ENCODE measurements around the gene ZCCHC12.
"Not testable (repeated sequence)": the region's sequence is repeated elsewhere in the genome, so short reads cannot be mapped to it uniquely, and the experiment has no call there.

ZCCHC12 gene

DNA sequence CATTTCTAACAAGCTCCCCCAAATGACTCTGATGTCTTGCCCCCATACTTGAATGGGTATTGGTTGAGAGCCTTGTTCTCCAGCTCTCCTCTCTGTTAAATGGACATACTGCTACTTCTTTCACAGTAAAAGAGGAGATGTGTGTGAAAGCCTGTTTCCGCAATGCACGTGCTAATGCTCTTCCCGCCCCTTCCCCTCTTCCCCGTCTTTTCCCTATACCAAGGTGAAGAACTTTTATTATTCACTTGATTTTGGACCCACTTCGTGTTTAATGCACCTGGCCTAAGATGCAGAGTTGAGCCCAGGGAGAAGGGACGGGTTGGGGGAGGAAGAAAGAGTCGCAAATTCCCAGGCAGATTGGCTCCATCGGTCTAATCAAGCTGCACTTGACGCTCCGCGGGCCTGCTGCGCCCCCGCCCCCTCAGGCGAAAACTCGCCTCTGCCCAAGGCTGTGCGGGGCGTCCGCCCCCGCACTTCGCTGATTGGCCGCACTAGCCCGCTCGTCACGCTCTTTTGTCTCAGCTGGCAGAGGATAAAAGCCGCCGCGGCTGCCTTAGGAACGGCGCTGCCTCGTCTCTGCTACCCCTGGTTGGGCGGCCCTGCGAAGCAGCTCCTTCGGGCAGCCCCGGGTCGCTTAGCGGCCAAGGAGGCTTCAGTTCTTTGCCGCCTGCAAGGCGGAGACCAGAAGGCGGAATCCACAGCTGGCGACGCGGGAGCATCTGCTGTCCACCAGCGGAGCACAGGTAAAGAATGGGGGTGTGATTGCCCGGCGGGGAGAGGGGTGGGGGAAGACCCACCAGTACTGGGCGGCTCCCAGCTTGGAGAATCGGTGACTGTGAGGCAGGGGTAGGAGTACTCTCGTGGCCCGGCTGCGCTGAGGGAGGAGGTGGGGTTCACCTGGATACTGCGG, at the start of gene ZCCHC12:
TSS of gene ZCCHC12 (plus strand) at position 562 of the 910 bp plus-strand sequence. CDS start 1,421 bp downstream, outside the sequence.
- DNase-seq: peak; percentile 90

DNA sequence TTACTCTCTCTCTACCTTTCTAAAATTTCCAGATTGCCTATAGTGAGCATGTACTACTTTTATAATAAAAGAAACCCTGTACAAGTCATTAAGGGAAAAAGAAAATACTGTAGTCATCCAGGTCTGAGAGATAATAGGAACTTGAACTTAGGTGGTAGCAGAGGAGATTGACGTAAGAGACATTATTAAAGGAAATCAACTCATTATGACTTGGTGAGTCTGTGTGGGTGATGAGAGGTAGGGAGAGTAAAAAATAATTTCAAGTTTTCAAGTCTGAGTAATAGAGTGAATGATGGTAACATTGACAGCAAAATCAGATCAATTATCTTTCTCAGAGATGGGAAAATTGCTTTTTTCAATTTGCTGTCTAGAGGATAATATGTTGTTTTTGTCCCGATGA, 44.0 kb upstream of the ZCCHC12 start:
- DNase-seq: peak; percentile 50

DNA sequence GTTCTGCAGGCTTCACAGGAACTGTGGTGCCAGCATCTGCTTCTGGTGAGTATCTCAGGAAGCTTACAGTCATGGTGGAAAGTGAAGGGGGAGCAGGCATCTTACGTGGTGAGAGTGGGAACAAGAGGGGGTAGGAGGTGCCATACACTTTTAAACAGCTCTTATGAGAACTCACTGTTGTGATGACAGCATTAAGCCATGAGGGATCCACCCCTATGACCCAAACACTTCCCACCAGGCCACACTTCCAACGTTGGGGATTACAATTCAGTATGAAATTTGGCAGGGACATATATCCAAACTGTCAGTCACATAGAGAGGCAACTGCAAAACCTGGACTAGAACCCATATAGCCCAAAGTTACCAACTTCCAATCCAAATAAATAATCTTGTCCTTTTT, 43.1 kb upstream of the ZCCHC12 start:
- DNase-seq: peak; percentile 2

DNA sequence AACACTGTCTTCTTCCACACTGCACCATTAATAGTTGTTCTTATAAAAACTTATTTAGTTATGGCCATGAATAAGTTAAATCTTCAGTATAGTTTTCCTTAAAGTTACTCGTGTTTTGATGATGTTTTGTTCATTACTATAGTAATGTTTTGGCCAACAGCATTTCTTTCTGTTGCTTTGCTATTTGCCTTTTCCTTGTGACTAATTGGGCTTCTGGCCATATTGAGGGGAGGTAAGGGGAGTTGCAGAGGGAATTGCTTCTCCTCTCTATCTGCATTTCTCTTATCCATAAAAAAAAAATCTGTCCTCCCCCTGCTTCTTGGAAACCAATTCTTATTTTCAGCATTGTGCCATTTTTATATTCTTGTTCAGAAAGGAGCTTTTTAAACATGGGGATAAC, 42.7 kb upstream of the ZCCHC12 start:
- DNase-seq: no peak

DNA sequence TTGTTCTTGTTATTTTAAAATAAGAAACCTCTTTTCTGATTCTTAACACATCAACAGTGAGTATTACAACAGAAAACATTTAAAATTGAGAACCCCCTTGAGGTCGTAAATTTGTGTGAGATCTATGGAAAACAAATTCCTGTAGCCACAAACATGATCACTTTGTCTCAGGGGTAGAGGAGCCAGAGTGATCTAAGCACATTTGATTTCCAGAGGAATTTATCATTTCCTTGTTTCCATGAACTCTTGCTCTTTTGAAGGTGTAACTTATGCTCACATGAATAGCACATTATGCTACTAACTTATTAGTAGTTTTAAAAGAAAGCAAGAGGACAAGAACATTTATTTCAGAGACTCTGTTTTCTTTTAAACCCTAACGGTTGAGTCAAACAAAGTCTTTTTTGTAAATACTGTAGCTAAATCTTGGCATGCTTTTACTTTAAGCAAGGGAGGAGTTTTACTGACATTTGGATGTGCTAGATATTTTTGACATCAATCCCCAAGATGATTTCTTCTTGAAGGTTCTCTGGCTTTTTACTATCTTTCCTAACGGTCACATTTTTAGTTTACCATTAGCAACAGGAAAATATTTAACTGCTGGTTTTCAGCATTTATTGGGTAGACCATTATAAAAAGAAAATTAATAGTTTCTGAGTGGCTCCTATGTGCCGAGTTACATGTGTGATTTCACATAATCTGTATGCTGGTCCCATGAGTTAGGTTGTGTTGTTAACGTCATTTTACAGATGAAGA, 27.9 kb upstream of the ZCCHC12 start:
- DNase-seq: no peak

DNA sequence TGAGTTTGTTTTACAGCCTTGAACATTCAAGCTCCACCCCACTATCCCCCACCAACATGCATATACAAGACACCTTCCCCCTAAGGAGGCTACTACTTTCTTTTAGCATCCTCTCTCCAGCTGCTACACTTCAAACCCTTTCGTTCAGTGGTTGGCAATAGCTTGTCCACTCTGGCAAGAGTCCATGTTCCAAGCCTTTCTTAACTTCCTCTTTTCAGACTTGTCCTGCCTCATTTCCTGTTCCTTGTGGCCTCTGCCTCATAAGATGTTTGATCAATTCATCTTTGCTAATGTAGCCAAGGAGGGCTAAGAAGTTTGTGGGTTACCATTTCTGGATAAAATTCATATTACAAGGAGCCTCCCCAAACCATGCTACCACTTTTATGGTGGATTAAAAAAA, 20.8 kb upstream of the ZCCHC12 start:
- DNase-seq: no peak

DNA sequence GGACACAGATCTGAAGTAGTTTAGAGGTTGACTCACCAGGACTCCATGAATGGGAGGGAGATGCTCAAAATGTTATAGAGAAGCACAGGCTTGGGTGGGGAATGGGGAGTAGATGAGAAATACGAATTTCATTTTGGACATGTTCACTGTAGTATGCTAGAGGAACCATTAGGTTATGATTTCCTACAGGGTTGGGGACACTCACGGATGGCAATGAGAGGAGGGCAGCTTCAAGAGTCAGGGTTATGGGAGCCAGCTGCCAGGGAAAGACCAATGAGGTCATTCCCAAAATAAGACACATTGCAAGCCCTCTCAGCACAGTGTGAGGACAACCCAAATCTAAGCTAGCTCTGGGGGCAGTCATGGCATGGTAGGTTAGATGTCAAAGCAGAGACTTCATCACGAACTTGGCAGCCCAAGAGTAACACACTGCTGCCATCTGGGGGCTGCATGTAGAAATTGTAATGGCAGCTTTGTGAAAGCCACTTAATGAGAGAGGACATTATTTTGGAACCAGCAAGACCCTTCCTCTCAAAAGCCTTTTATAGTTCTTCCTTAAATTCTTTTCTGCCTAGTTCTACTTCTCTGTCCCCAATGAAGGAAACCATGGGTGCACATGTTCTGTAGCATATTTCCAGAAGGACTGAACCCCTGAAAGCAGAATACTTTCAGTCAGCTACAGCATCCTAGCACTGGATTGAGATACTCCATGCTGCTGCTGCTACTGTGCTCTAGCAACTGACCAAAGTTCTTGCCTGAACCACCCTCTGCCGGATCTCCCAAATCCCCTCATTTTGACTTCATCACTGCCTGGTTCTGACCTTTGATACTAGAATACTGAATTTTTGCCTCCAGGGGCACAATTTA, 16.2 kb upstream of the ZCCHC12 start:
- DNase-seq: peak; percentile 60

DNA sequence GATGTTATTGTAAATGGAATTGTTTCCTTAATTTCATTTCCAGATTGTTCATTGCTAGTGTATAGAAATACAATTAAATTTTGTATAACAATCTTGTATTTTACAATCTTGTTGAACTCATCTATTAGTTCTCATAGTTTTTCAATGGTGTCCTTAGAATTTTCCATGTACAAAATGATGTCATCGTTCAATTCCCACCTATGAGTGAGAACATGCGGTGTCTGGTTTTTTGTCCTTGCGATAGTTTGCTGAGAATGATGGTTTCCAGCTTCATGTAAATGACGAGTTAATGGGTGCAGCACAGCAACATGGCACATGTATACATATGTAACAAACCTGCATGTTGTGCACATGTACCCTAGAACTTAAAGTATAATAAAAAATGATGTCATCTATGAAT, 6.4 kb upstream of the ZCCHC12 start:
- not testable (repeated sequence) for DNase-seq

DNA sequence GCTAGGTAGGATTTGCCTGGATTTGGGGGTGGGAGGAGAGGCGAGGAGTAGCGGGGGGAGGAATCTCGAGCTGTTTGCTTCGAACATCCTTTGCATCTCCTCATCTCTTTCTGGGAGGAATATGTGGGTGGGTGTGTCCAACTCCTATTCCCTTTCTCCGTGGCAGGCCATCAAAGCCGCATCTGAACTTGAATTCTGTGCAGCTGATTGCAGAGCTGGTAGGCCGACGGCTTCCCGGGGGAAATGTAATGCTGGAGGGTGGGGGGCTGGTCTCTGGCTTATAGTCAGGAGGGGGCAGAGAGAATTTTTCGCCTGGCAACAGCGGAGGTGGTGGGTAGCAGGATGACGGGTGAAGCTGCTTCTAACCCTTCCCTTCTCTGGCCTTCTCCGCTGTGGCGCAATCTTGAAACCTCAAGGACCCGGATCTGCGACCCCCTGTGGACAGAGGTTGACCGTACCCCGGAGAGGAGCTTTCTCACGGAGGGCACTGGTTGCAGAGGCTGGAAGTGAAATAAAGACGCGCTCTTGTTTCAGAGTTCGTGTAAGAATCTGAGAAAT, 628 bp downstream of the ZCCHC12 start:
- no peak for DNase-seq

DNA sequence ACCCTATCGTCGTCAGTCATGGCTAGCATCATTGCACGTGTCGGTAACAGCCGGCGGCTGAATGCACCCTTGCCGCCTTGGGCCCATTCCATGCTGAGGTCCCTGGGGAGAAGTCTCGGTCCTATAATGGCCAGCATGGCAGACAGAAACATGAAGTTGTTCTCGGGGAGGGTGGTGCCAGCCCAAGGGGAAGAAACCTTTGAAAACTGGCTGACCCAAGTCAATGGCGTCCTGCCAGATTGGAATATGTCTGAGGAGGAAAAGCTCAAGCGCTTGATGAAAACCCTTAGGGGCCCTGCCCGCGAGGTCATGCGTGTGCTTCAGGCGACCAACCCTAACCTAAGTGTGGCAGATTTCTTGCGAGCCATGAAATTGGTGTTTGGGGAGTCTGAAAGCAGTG, 1.6 kb downstream of the ZCCHC12 start:
- no peak for DNase-seq

DNA sequence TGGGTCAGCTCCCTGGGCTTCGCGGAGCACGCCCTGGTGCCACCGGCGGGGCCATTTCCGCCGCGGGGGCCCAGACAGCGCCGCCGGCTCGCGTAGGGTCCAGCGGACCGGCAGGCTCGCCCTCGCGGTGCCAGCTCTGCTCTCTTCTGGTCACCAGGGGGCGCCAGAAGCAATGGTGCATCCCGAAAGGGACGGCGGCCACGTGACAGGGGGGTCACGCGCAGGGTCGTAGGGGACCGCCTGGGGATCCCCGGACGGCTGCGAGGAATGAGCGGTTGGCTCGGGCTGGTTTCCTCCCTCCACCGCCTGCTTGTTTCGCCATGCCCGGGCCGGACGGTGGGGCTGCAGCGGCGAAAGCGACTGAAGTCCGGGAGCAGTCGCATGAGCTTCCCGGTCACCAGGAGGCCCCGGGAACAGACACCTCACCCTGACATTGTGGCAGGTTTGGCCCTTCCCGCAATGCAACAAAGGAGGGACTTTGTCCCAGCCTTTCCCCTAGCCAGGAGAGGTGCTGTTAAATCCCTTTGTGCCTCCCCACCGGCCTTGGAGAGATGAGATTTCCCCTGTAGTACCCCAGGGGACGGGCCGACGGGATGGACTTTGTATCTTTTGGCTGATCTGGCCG, 15.8 kb downstream of the ZCCHC12 start:
- DNase-seq: peak; percentile 57

DNA sequence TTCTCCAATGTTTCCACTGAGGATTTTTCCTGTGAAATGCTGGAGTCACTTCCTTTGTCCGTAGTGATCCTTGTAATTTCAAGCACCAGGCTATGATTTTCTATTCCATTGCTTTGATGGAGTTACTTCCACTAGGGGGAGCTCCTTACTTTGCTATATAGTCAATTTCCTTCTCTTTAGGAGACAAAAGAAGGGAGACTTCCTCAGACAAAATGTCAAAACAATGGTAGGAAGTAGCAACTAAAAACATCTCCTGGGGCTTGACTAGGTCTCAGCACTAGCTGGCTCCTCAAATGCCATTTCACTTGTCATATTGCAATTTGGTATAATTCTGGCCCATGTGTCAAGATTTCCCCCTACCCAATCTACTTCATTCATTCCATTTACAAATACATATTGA, 24.1 kb downstream of the ZCCHC12 start:
- DNase-seq: peak; percentile 78

DNA sequence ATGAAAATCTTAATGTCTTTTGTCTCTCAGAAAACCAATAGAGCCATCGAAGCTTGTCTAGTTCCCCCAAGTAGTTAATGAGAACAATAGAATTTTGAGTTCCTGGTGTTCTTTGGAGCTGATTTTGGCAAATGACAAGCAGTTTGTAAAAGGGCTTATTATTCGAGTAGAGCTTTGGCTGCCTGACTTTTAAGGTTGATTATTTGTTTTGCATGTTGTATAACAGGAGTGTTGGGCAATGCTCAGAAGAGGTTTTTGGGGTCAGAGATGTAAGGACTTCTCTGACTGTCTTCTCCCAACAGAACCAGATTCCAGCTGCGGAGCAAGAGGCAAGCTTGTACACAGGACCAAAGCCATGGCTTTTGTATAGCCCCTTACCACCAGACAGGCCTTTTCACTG, 30.0 kb downstream of the ZCCHC12 start:
- DNase-seq: no peak

DNA sequence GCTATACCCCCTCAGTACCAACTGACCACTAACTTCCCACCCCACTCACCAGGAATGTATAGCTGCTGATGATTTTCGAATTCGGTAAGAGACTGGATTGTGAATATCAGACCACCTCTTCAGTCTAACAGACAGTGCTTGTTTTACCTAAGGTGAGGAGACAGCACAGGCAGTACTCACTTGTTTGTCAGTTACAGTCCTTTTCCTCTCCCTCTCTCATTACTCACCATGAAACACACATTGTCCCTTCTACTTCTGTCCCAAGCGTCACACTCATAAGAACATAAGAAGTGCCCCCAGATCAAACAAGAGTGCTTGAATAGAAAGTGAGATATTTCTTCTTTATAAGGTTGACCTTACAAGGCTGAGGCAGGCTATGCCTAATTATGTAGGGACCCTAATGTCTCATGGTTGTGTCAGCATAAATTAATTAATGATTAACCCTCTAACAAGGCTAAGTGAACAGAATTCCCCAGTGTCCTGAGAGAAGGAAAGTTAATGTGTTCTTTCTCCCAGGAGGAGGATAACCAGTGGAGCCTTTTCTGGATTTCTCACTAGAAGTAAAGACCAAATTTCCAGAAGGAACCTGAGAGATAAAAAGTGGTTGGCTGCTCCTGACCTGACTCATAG, 32.2 kb downstream of the ZCCHC12 start:
- no peak for DNase-seq

DNA sequence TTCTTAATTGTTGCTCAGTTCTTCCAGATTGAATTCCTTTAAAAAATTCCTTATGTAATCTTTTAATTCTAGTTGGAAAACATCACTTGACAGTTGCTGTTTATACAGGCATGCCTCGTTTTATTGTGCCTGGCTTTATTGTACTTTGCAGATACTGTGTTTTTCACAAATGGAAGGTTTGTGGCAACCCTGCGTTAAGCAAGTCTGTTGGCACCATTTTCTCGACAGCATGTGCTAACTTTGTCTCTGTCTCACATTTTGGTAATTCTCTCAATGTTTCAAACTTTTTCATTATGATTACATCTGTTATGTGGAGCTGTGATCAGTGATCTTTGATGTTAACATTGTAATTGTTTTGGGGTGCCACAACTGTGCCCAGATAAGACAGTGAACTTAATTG, 33.4 kb downstream of the ZCCHC12 start:
- DNase-seq: no peak

DNA sequence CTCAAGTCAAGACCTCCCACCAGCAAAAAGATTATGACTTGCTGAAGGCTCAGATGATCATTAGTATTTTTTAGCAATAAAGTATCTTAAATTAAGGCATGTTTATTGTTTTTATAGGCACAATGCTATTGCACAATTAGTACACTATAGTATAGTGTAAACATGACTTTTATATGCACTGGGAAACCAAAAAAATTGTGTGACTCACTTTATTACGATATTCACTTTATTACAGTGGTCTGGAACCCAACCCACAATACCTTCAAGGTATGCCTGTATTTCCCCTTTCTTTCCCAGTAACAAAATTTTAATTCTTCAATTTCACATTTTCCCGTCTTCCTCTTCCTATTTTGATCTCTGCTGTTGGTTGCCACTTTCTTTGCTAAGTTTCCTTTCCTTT, 37.7 kb downstream of the ZCCHC12 start:
- DNase-seq: no peak

DNA sequence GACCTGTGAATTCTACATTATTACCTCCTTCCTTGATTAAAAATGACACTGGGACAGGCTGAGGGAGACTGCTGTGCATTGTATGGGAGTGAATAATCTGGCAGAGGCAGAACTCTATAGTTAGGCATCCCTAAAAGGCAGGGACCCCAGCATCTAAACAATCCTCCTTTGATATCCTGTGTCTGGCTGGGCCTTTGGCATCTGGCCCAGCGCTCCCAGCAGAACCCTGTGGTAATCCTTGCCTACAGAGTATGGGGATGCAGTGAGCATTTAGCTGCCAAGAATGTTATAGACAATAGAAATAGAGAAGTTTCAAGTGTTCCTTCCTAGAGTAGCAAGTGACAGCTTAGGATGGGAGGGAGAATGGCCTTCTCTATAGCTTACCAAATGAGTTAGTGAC, 38.5 kb downstream of the ZCCHC12 start:
- DNase-seq: no peak

DNA sequence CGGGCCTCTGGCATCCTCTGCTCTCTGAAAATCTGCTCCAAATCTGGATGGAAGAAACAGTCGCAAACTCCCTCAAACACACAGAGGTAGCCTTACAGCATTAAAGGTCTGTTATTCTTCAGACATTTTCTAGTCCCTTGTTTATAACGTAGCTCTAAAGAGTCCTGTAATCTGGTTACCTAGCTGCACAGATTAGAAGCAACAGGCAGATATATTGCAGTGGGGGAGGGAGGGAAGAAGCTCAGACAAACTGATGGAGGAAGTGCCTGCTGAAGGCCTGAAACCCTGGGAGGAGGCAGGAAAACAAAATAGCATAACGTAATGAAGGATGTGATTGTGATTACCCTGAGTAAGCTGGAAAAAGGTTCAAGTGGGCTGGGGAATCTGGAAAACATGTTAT, 39.4 kb downstream of the ZCCHC12 start:
- no peak for DNase-seq

DNA sequence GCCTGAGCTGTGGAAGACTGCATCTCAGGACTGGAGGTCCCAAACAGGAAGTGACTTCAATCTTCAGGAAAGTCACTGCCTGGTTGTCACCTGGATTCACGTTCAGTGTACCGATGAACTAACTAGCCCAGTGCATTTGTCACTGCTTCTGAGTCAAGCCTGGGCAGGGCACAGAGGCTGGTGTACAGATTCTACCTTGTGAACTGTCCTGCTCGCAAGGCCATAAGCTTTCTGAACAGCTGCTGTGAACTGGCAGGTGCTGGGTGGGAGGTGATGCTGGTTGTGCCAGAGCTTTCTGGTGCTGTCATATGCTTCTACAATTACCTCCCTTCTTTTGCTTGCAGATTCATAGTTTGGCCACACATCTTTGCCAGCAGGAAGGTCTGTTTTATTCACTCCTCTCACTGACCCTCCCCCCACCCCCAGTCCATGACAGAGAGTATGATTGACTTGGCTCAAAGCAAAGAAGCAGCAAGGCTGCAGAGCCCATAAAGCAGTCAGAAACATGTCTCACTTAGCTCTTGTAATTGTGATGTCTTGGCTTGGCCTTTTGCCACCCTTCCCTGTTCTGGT, 40.5 kb downstream of the ZCCHC12 start:
- DNase-seq: no peak

DNA sequence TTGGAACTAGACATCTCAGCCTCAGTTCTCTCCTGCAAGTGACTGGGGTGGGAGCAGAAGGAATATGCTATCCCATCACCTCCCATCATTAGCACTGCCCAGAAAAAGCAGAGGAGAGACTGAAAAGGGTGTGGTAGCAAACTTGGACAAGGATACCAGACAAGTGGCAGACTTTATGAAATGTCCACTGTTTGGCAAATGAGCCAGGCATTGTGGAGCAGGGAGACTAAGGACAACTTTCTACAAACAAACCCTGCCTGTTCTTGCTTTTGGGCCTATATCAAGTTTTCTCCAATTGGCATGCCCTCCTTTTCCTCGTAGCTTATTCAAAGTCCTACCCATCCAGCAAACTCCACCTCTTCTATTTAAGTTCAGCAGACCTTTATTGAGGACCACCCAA, 41.6 kb downstream of the ZCCHC12 start:
- no peak for DNase-seq

DNA sequence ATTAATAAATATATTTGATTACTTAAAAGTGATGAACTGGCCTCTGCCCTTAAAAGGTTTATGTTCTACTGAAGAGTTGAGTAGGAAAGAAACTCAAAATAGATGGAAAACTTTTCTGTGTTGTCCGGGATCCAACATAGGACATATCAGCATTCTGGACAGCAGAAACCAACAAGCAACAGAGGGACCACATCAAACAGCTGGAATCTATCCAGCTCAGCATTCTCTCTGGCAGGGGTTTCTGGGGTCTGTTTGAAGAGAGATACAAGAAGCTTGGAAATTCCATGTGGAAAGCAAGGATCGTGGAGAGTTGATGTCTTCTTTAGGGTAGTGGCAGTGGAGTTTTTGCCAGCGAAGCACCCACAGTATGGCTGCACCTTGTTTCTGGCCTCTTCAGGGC, 43.6 kb downstream of the ZCCHC12 start:
- no peak for DNase-seq

Data from NCI-H1436 (cell line).